GM12865 (cell line): Measurements from ENCODE around the gene ATP8A2.
A peak's percentile ranks its signal among the peaks of the same experiment; 100 is the strongest.
"Not testable (repeated sequence)": the region's sequence is repeated elsewhere in the genome, so short reads cannot be mapped to it uniquely, and the experiment has no call there.

Experiments used
- DNase-seq: peaks from one replicate; pipeline ENCODE4 v3.0.0; 2010; ENCODE audit warnings: low read depth
- H3K4me3 ChIP-seq: 2 replicates; pipeline ENCODE4 v1.5.1; 2011; ENCODE audit warnings: mild to moderate bottlenecking, low read depth, low read length, control low read depth
- TF ChIP-seq, protein P1 (sequence below): IDR thresholded peaks from 2 replicates; pipeline ENCODE4 v1.5.1; 2011; ENCODE audit warnings: low read length, control low read depth, low read depth, inconsistent platforms; ENCODE audit not compliant: insufficient read depth; ENCODE audit errors: missing control alignments

The ATP8A2 gene

DNA sequence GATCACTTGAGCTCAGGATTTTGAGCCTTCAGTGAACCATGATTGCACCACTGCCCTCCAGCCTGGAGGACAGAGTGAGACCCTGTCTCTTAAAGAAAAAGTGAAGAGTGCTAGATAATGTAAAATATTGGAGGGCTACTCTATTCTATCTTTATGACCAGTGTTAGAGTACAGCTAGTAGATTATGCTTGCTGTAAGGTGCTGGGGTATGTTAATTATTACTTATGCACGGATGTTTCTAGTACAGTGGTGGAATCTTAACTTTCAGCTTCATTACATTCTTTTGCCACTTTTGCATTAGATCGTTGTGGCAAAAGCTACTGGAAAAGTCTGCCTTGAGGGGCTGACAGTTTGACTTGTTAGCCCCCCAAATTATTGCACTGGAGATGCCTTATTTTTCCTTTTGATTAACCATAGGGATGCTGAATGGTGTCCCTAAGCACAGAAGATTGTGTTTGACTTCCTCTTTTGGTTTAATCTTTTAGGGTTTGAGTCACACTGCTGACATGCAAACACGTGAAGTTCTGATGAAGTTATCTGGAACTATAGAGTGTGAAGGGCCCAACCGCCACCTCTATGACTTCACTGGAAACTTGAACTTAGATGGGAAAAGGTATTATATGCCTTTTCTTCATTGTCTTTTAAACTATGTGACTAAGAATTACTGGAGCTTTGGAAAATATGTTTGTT lies 169.8 kb downstream of the ATP8A2 start:
- DNase-seq = no peak
- H3K4me3 ChIP-seq = no peak overlapping the region
- TF ChIP-seq, protein P1, sequence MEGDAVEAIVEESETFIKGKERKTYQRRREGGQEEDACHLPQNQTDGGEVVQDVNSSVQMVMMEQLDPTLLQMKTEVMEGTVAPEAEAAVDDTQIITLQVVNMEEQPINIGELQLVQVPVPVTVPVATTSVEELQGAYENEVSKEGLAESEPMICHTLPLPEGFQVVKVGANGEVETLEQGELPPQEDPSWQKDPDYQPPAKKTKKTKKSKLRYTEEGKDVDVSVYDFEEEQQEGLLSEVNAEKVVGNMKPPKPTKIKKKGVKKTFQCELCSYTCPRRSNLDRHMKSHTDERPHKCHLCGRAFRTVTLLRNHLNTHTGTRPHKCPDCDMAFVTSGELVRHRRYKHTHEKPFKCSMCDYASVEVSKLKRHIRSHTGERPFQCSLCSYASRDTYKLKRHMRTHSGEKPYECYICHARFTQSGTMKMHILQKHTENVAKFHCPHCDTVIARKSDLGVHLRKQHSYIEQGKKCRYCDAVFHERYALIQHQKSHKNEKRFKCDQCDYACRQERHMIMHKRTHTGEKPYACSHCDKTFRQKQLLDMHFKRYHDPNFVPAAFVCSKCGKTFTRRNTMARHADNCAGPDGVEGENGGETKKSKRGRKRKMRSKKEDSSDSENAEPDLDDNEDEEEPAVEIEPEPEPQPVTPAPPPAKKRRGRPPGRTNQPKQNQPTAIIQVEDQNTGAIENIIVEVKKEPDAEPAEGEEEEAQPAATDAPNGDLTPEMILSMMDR = no peak

DNA sequence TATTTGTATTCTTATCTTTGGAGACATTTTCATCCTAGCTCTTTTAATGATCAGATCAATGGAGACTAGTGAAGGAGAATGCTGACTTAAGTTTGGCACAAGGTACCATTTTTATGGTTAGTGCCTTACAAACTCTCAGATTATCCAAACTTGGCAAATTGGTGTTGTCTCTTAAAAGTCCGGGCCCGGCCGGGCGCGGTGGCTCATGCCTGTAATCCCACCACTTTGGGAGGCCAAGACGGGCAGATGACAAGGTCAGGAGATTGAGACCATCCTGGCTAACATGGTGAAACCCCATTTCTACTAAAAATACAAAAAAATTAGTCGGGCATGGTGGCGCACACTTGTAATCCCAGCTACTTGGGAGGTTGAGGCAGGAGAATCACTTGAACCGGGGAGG lies 177.2 kb downstream of the ATP8A2 start:
- DNase-seq, H3K4me3 ChIP-seq: not testable (repeated sequence)

GRCh38 chr13:25561812-25562211 lies 190.0 kb downstream of the ATP8A2 start:
- DNase-seq = no peak
- TF ChIP-seq, protein P1 = no peak
- H3K4me3 ChIP-seq = no peak overlapping the region

- TF ChIP-seq, protein P1 = no peak
- DNase-seq = no peak
- no peak overlapping the region for H3K4me3 ChIP-seq
These were observed 198.4 kb downstream of the ATP8A2 start for GRCh38 chr13:25570185-25570584.

- TF ChIP-seq, protein P1 = no peak
- DNase-seq = no peak
These were observed 199.5 kb downstream of the ATP8A2 start for GRCh38 chr13:25571237-25571636.

DNA sequence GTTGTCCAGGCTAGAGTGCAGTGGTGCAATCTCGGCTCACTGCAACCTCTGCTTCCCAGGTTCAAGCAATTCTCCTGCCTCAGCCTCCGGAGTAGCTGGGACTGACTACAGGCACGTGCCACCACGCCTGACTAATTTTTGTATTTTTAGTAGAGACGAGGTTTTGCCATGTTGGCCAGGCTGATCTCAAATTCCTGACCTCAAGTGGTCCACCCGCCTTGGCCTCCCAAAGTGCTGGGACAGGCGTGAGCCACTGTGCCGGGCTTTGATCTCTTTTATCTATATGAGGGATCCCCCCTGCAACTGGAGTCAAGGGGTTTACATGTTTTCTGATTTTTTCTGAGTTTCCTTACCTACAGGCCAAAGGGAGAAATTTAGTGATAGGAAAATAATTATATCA lies 200.4 kb downstream of the ATP8A2 start:
- DNase-seq, H3K4me3 ChIP-seq: not testable (repeated sequence)

More at GRCh38 chr13:25571237-25571636, 199.5 kb downstream of the ATP8A2 start:
- no peak overlapping the region for H3K4me3 ChIP-seq

GRCh38 chr13:25574437-25575411 lies 202.9 kb downstream of the ATP8A2 start:
- TF ChIP-seq, protein P1 = peak; percentile 81
- DNase-seq = peak; percentile 81
- H3K4me3 ChIP-seq = no peak overlapping the region
